WTC11 (cell line): Measurements from ENCODE around the gene AK2. TPM values are rescaled to one million over a fixed set of nuclear protein-coding genes. Genes with fewer than 3 reads are reported as not detected.

Experiments used
- ATAC-seq: fragments of 200-7000 bp; cut with Tn5 transposase; 2 replicates; pipeline ENCODE4 v1.10.0; 2021; ENCODE audit warnings: mild to moderate bottlenecking, moderate library complexity
- CTCF ChIA-PET: fragments of 300-600 bp; sonication (Branson Sonifier 250); formaldehyde crosslinking; loops from one replicate; lab custom pipeline; 2021; ENCODE audit warnings: antibody characterized with exemption; lab: Charles Lee
- POLR2A ChIA-PET: fragments of 350-600 bp; sonication (Branson Sonifier 250); formaldehyde crosslinking; loops from one replicate; lab custom pipeline; 2021; ENCODE audit warnings: antibody characterized with exemption; lab: Charles Lee
- DNase-seq: peaks from one replicate; pipeline ENCODE4 v3.0.0; 2021; ENCODE audit warnings: low spot score
- H3K27ac Mint-ChIP-seq: 2 replicates; pipeline ENCODE4 v1.8.0; 2021; ENCODE audit warnings: mixed read lengths
- H3K27me3 Mint-ChIP-seq: 2 replicates; pipeline ENCODE4 v1.8.0; 2021; ENCODE audit warnings: low read depth, mild to moderate bottlenecking, moderate library complexity, mixed read lengths
- H3K36me3 Mint-ChIP-seq: 2 replicates; pipeline ENCODE4 v1.8.0; 2021; ENCODE audit warnings: mixed read lengths
- H3K4me1 Mint-ChIP-seq: 2 replicates; pipeline ENCODE4 v1.8.0; 2022; ENCODE audit warnings: mixed read lengths
- H3K4me3 Mint-ChIP-seq: 2 replicates; pipeline ENCODE4 v1.8.0; 2021; ENCODE audit warnings: mild to moderate bottlenecking, moderate library complexity, mixed read lengths
- H3K9me3 Mint-ChIP-seq: 2 replicates; pipeline ENCODE4 v1.8.0; 2021; ENCODE audit warnings: mixed read lengths
- ARID4B ChIP-seq: sonication (generic); formaldehyde crosslinking; IDR thresholded peaks from 2 replicates; pipeline ENCODE4 v1.8.0; 2023; ENCODE audit warnings: missing genetic modification reagents, mild to moderate bottlenecking, borderline replicate concordance
- ESRRA ChIP-seq: sonication (generic); formaldehyde crosslinking; IDR thresholded peaks from 2 replicates; pipeline ENCODE4 v1.8.1; 2022; ENCODE audit warnings: mild to moderate bottlenecking, missing genetic modification reagents, borderline replicate concordance
- ETV6 ChIP-seq: sonication (generic); formaldehyde crosslinking; IDR thresholded peaks from 2 replicates; pipeline ENCODE4 v1.8.1; 2022; ENCODE audit warnings: mild to moderate bottlenecking, missing genetic modification reagents
- HMGA2 ChIP-seq: fragments of 250-450 bp; sonication (Bioruptor Pico); IDR thresholded peaks from 2 replicates; pipeline ENCODE4 v1.4.0; 2021; ENCODE audit warnings: mild to moderate bottlenecking, moderate library complexity
- JAZF1 ChIP-seq: fragments of 250-450 bp; sonication (Bioruptor Pico); IDR thresholded peaks from 2 replicates; pipeline ENCODE4 v1.9.0; 2021; ENCODE audit warnings: moderate library complexity, mild to moderate bottlenecking, inconsistent platforms
- JUN ChIP-seq: sonication (generic); formaldehyde crosslinking; IDR thresholded peaks from 2 replicates; pipeline ENCODE4 v1.8.0; 2023; ENCODE audit warnings: mild to moderate bottlenecking, missing genetic modification reagents
- NR1H2 ChIP-seq: sonication (generic); formaldehyde crosslinking; IDR thresholded peaks from 2 replicates; pipeline ENCODE4 v1.9.0; 2021; ENCODE audit warnings: mild to moderate bottlenecking, moderate library complexity, missing genetic modification reagents
- NR2C2 ChIP-seq: sonication (generic); formaldehyde crosslinking; IDR thresholded peaks from 2 replicates; pipeline ENCODE4 v1.8.0; 2022; ENCODE audit warnings: mild to moderate bottlenecking, missing genetic modification reagents
- SOX15 ChIP-seq: fragments of 250-450 bp; sonication (Bioruptor Pico); IDR thresholded peaks from 2 replicates; pipeline ENCODE4 v1.9.0; 2021; ENCODE audit warnings: mild to moderate bottlenecking
- TEAD1 ChIP-seq: sonication (generic); formaldehyde crosslinking; IDR thresholded peaks from 2 replicates; pipeline ENCODE4 v1.8.0; 2022; ENCODE audit warnings: mild to moderate bottlenecking, missing genetic modification reagents
- TEAD4 ChIP-seq: sonication (generic); formaldehyde crosslinking; IDR thresholded peaks from 2 replicates; pipeline ENCODE4 v1.8.0; 2022; ENCODE audit warnings: mild to moderate bottlenecking, missing genetic modification reagents
- ZNF219 ChIP-seq: sonication (generic); formaldehyde crosslinking; IDR thresholded peaks from 2 replicates; pipeline ENCODE4 v1.8.0; 2023; ENCODE audit warnings: missing genetic modification reagents, mild to moderate bottlenecking, borderline replicate concordance
- ZNF263 ChIP-seq: sonication (generic); formaldehyde crosslinking; IDR thresholded peaks from 2 replicates; pipeline ENCODE4 v1.8.1; 2022; ENCODE audit warnings: low read depth, mild to moderate bottlenecking, moderate library complexity, missing genetic modification reagents
- ZNF416 ChIP-seq: fragments of 250-450 bp; sonication (Bioruptor Pico); IDR thresholded peaks from 2 replicates; pipeline ENCODE4 v1.9.0; 2021; ENCODE audit warnings: mild to moderate bottlenecking, inconsistent platforms
- ZNF671 ChIP-seq: fragments of 250-450 bp; sonication (Bioruptor Pico); IDR thresholded peaks from 2 replicates; pipeline ENCODE4 v1.8.0; 2021; ENCODE audit warnings: mild to moderate bottlenecking
- total RNA-seq: library from RNA; stranded (reverse); gene quantifications from 3 replicates; pipeline ENCODE4 v1.2.3, GENCODE V29; 2021
- TF ChIP-seq, protein P1 (sequence below): fragments of 250-450 bp; sonication (Bioruptor Pico); IDR thresholded peaks from 2 replicates; pipeline ENCODE4 v1.9.0; 2021; ENCODE audit warnings: mild to moderate bottlenecking, borderline replicate concordance
- TF ChIP-seq, protein P2 (sequence below): sonication (generic); formaldehyde crosslinking; conservative IDR thresholded peaks from 2 replicates; pipeline ENCODE4 v1.8.1; 2022; ENCODE audit warnings: mild to moderate bottlenecking, missing genetic modification reagents
- TF ChIP-seq, protein P3 (sequence below): sonication (generic); formaldehyde crosslinking; IDR thresholded peaks from 2 replicates; pipeline ENCODE4 v1.8.0; 2022; ENCODE audit warnings: mild to moderate bottlenecking, missing genetic modification reagents
- TF ChIP-seq, protein P4 (sequence below): sonication (generic); formaldehyde crosslinking; IDR thresholded peaks from 2 replicates; pipeline ENCODE4 v1.8.1; 2023; ENCODE audit warnings: mild to moderate bottlenecking, missing genetic modification reagents
- TF ChIP-seq, protein P5 (sequence below): sonication (generic); formaldehyde crosslinking; IDR thresholded peaks from 2 replicates; pipeline ENCODE4 v1.8.0; 2023; ENCODE audit warnings: missing genetic modification reagents

Gene AK2
- total RNA-seq, 1 experiment from 2014 or later = 124 TPM

DNA sequence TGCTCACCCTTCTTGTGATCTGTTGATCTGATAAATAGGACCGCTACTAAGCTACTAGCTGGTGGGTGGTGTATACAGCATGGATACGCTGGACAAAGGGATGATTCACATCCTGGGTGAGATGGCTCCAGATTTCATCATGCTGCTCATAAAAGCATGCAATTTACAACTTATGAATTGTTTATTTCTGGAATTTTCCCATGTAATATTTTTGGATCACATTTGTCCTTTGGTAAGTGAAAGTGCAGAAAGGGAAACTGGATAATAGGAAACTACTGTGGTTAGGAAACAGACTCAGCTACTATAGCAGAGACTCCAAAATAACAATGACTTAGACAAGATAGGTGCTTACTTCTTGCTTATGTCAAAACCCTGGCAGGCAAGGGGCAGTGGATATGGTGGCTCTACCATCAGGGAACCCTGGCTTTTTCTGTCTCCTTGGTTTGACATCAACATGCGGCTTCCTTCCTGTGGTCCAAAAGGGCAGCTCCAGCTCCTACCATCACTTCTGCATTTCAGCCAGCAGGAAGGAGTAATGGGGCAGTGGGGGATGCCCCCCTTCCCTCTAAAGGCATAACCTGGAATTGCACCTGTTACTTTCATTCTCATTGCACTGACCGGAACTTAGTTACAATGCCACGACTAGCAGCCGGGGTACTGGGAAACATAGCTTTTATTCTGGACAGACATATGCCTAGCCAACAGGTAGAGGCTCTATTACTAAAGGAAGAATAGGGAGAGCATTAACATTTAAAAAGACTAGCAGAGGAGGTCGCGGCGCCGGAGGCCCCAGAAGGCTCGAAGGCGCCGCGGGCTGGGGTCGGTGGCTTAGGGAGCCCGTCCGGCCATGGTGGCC is 13.8 kb upstream of the AK2 start (continued):
- TF ChIP-seq, protein P1, sequence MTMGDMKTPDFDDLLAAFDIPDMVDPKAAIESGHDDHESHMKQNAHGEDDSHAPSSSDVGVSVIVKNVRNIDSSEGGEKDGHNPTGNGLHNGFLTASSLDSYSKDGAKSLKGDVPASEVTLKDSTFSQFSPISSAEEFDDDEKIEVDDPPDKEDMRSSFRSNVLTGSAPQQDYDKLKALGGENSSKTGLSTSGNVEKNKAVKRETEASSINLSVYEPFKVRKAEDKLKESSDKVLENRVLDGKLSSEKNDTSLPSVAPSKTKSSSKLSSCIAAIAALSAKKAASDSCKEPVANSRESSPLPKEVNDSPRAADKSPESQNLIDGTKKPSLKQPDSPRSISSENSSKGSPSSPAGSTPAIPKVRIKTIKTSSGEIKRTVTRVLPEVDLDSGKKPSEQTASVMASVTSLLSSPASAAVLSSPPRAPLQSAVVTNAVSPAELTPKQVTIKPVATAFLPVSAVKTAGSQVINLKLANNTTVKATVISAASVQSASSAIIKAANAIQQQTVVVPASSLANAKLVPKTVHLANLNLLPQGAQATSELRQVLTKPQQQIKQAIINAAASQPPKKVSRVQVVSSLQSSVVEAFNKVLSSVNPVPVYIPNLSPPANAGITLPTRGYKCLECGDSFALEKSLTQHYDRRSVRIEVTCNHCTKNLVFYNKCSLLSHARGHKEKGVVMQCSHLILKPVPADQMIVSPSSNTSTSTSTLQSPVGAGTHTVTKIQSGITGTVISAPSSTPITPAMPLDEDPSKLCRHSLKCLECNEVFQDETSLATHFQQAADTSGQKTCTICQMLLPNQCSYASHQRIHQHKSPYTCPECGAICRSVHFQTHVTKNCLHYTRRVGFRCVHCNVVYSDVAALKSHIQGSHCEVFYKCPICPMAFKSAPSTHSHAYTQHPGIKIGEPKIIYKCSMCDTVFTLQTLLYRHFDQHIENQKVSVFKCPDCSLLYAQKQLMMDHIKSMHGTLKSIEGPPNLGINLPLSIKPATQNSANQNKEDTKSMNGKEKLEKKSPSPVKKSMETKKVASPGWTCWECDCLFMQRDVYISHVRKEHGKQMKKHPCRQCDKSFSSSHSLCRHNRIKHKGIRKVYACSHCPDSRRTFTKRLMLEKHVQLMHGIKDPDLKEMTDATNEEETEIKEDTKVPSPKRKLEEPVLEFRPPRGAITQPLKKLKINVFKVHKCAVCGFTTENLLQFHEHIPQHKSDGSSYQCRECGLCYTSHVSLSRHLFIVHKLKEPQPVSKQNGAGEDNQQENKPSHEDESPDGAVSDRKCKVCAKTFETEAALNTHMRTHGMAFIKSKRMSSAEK (CRISPR knock-in tag) = peak; percentile 87; the same call in 1 of the 2 replicates
- 0 out of 2 replicates have a peak, but pooled peaks have one; percentile 77 for TF ChIP-seq ZNF671
- TF ChIP-seq, protein P2, sequence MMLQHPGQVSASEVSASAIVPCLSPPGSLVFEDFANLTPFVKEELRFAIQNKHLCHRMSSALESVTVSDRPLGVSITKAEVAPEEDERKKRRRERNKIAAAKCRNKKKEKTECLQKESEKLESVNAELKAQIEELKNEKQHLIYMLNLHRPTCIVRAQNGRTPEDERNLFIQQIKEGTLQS = no peak
- TF ChIP-seq ZNF416 (CRISPR knock-in tag) = peak; percentile 78; the same call in 1 of the 2 replicates
- TF ChIP-seq, protein P3, sequence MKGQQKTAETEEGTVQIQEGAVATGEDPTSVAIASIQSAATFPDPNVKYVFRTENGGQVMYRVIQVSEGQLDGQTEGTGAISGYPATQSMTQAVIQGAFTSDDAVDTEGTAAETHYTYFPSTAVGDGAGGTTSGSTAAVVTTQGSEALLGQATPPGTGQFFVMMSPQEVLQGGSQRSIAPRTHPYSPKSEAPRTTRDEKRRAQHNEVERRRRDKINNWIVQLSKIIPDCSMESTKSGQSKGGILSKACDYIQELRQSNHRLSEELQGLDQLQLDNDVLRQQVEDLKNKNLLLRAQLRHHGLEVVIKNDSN (CRISPR knock-in tag) = no peak
- no peak for TF ChIP-seq ZNF219 (CRISPR knock-in tag)

- H3K4me1 Mint-ChIP-seq = peaks cover 12% of the 10 kb centered on the region
- H3K9me3 Mint-ChIP-seq = peaks cover 21% of the 10 kb centered on the region
- ATAC-seq = no peak
- H3K4me3 Mint-ChIP-seq = no peak overlapping the region
- no peak overlapping the region for H3K27ac Mint-ChIP-seq
- POLR2A ChIA-PET = no interaction called here
- H3K36me3 Mint-ChIP-seq = peaks cover 11% of the 10 kb centered on the region
- DNase-seq = no peak
- CTCF ChIA-PET = no interaction called here
- H3K27me3 Mint-ChIP-seq = peaks cover 4% of the 10 kb centered on the region
- TF ChIP-seq ARID4B (CRISPR knock-in tag) (no peak), TEAD1 (no peak), ESRRA (CRISPR knock-in tag) (no peak), ZNF263 (no peak), NR2C2 (CRISPR knock-in tag) (no peak), ZNF671 (no peak), TEAD4 (CRISPR knock-in tag) (no peak), NR1H2 (CRISPR knock-in tag) (no peak), SOX15 (no peak), ZNF416 (CRISPR knock-in tag) (no peak), JAZF1 (CRISPR knock-in tag) (no peak), ETV6 (CRISPR knock-in tag) (no peak), JUN (CRISPR knock-in tag) (no peak), HMGA2 (CRISPR knock-in tag) (no peak)
- TF ChIP-seq, protein P4, sequence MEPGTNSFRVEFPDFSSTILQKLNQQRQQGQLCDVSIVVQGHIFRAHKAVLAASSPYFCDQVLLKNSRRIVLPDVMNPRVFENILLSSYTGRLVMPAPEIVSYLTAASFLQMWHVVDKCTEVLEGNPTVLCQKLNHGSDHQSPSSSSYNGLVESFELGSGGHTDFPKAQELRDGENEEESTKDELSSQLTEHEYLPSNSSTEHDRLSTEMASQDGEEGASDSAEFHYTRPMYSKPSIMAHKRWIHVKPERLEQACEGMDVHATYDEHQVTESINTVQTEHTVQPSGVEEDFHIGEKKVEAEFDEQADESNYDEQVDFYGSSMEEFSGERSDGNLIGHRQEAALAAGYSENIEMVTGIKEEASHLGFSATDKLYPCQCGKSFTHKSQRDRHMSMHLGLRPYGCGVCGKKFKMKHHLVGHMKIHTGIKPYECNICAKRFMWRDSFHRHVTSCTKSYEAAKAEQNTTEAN (CRISPR knock-in tag) = no peak
- TF ChIP-seq, protein P5, sequence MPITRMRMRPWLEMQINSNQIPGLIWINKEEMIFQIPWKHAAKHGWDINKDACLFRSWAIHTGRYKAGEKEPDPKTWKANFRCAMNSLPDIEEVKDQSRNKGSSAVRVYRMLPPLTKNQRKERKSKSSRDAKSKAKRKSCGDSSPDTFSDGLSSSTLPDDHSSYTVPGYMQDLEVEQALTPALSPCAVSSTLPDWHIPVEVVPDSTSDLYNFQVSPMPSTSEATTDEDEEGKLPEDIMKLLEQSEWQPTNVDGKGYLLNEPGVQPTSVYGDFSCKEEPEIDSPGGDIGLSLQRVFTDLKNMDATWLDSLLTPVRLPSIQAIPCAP (CRISPR knock-in tag) = no peak
Observed at GRCh38 chr1:33049371-33049770, 12.7 kb upstream of the AK2 start.
